ENCODE data around the gene MED22. TPM values are rescaled to one million over a fixed set of nuclear protein-coding genes. Genes with fewer than 3 reads are reported as not detected.

MED22 gene
- total RNA-seq, 1 donor from 2014 or later = 36.4 TPM

DNA sequence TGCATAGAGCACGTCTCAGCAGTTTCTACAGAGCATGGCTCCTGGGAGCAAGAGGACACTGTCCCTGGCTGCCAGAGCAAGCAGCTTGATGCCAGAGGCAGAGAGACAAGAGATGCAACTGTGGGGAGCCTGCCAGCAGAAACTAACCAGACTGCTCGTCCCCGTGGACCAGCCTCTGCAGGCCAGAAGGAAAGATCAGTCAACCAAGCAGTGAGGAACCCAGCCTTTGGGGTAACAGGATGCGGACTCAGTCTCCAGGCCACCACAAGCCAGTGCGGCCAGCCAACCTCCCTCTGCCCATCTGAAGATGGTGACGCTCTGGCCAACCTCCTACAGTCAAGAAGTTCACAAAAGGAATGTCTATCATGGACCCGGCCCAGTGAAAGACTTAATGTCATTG is 24.2 kb upstream of the MED22 start:
- Mint-ChIP-seq H3K36me3 (ENCODE audit: low read depth) (peaks cover 76% of the 10 kb centered on the region), H3K4me3 (ENCODE audit: low read depth) (peak overlapping the region; percentile 81), H3K4me1 (ENCODE audit: low read depth) (peaks cover 50% of the 10 kb centered on the region), H3K27ac (peak overlapping the region; percentile 97), H3K9me3 (no peaks in the 10 kb centered on the region), H3K27me3 (ENCODE audit: low read depth) (no peaks in the 10 kb centered on the region)
- intact Hi-C loops (cut with micrococcal nuclease) = loop anchor here (5.0 to 10.0 kb wide), 3 partner anchors 105 to 337 kb away; partner anchors contain the start of genes GTF3C5 and SLC2A6
- no peak for DNase-seq (ENCODE audit: low spot score)

- no peaks in the 10 kb centered on the region for H3K9me3 Mint-ChIP-seq
- peaks cover 83% of the 10 kb centered on the region for H3K36me3 Mint-ChIP-seq (ENCODE audit: low read depth)
- H3K27me3 Mint-ChIP-seq (ENCODE audit: low read depth) = no peaks in the 10 kb centered on the region
- H3K4me3 Mint-ChIP-seq (ENCODE audit: low read depth) = peak overlapping the region; percentile 81
- peaks cover 53% of the 10 kb centered on the region for H3K4me1 Mint-ChIP-seq (ENCODE audit: low read depth)
- peak; percentile 66 for DNase-seq (ENCODE audit: low spot score)
- peak overlapping the region; percentile 97 for H3K27ac Mint-ChIP-seq
- intact Hi-C loops (cut with micrococcal nuclease) = loop anchor here (1.0 to 10.0 kb wide), 7 partner anchors 15 to 336 kb away; partner anchors contain the start of genes GTF3C5, MED22, REXO4 and RPL7A
These were observed 23.4 kb upstream of the MED22 start for GRCh38 chr9:133371261-133371711.

GRCh38 chr9:133370685-133371084 is 22.8 kb upstream of the MED22 start:
- Mint-ChIP-seq H3K27me3 (ENCODE audit: low read depth) (no peaks in the 10 kb centered on the region), H3K4me1 (ENCODE audit: low read depth) (peaks cover 56% of the 10 kb centered on the region), H3K9me3 (no peaks in the 10 kb centered on the region), H3K27ac (peak overlapping the region; percentile 97), H3K36me3 (ENCODE audit: low read depth) (peaks cover 89% of the 10 kb centered on the region), H3K4me3 (ENCODE audit: low read depth) (peak overlapping the region; percentile 81)
- DNase-seq (ENCODE audit: low spot score) = no peak
- intact Hi-C loops (cut with micrococcal nuclease) = loop anchor here (1.0 to 10.0 kb wide), 7 partner anchors 14 to 336 kb away; partner anchors contain the start of genes GTF3C5, MED22, REXO4 and RPL7A

- no peak for DNase-seq (ENCODE audit: low spot score)
- intact Hi-C loops (cut with micrococcal nuclease) = loop anchor here (2.0 to 10.0 kb wide), 4 partner anchors 49 to 335 kb away; partner anchors contain the start of genes GTF3C5, REXO4 and SLC2A6
- no peaks in the 10 kb centered on the region for H3K9me3 Mint-ChIP-seq
- peaks cover 94% of the 10 kb centered on the region for H3K36me3 Mint-ChIP-seq (ENCODE audit: low read depth)
- H3K4me3 Mint-ChIP-seq (ENCODE audit: low read depth) = peak overlapping the region; percentile 81
- H3K27me3 Mint-ChIP-seq (ENCODE audit: low read depth) = no peaks in the 10 kb centered on the region
- H3K27ac Mint-ChIP-seq = peak overlapping the region; percentile 97
- H3K4me1 Mint-ChIP-seq (ENCODE audit: low read depth) = peaks cover 56% of the 10 kb centered on the region
These were observed 22.0 kb upstream of the MED22 start for GRCh38 chr9:133369933-133370332.

DNA sequence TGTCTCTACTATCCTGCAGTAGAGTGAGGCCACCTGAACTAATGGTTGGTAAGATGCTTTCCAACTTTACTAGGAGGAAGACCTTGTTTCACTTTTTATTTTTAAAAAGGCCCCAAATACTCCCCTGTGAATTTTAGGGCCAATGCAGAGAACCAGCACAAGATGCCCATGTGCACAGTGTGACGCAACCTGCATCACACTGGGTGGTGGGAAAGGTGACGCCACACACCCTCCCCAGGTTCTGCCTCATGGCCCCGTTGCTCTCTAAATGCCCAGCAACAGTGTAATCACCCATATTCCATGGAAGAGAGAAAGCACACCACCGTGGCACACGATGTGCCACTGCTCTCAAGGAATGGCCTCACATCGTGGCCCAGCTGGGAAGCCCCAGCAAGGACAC is 21.5 kb upstream of the MED22 start:
- peaks cover 90% of the 10 kb centered on the region for H3K36me3 Mint-ChIP-seq (ENCODE audit: low read depth)
- H3K4me1 Mint-ChIP-seq (ENCODE audit: low read depth) = peaks cover 56% of the 10 kb centered on the region
- intact Hi-C loops (cut with micrococcal nuclease) = no loop called here

GRCh38 chr9:133368249-133368881 is 20.4 kb upstream of the MED22 start:
- no peaks in the 10 kb centered on the region for H3K27me3 Mint-ChIP-seq (ENCODE audit: low read depth)
- no peak for DNase-seq (ENCODE audit: low spot score)
- peaks cover 92% of the 10 kb centered on the region for H3K36me3 Mint-ChIP-seq (ENCODE audit: low read depth)
- H3K27ac Mint-ChIP-seq = peak overlapping the region; percentile 71
- H3K9me3 Mint-ChIP-seq = no peaks in the 10 kb centered on the region
- intact Hi-C loops (cut with micrococcal nuclease) = no loop called here
- peaks cover 55% of the 10 kb centered on the region for H3K4me1 Mint-ChIP-seq (ENCODE audit: low read depth)
- peak overlapping the region; percentile 66 for H3K4me3 Mint-ChIP-seq (ENCODE audit: low read depth)

More for the DNA sequence above, 21.5 kb upstream of the MED22 start:
- H3K9me3 Mint-ChIP-seq = no peaks in the 10 kb centered on the region
- DNase-seq (ENCODE audit: low spot score) = no peak
- H3K27me3 Mint-ChIP-seq (ENCODE audit: low read depth) = no peaks in the 10 kb centered on the region
- peak overlapping the region; percentile 97 for H3K27ac Mint-ChIP-seq
- H3K4me3 Mint-ChIP-seq (ENCODE audit: low read depth) = peak overlapping the region; percentile 81

DNA sequence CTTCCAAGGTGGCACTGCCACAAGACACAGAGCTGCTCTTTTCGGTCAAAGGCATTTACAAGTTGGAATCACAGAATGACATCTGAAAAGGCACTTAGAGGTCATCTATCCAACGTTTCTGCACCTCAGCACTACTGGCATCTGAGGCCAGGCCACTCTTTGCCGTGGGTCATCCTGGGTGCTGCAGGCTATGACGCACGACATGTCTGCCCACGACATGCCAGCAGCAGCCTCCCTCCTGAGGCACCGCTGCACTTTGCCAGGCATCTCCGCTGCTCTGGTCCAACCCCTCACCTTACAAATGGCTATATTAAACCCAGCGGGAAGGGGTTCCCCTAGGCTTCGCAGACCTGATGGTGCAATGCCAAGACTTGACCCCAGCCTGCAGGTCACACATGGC is 19.8 kb upstream of the MED22 start:
- intact Hi-C loops (cut with micrococcal nuclease) = no loop called here
- Mint-ChIP-seq H3K27me3 (ENCODE audit: low read depth) (no peaks in the 10 kb centered on the region), H3K9me3 (no peaks in the 10 kb centered on the region), H3K27ac (no peak overlapping the region), H3K4me1 (ENCODE audit: low read depth) (peaks cover 49% of the 10 kb centered on the region), H3K4me3 (ENCODE audit: low read depth) (no peak overlapping the region), H3K36me3 (ENCODE audit: low read depth) (peaks cover 92% of the 10 kb centered on the region)
- DNase-seq (ENCODE audit: low spot score) = no peak

GRCh38 chr9:133367221-133367620 is 19.3 kb upstream of the MED22 start:
- DNase-seq (ENCODE audit: low spot score) = no peak
- H3K4me1 Mint-ChIP-seq (ENCODE audit: low read depth) = peaks cover 44% of the 10 kb centered on the region
- intact Hi-C loops (cut with micrococcal nuclease) = no loop called here
- no peaks in the 10 kb centered on the region for H3K27me3 Mint-ChIP-seq (ENCODE audit: low read depth)
- no peak overlapping the region for H3K27ac Mint-ChIP-seq
- H3K36me3 Mint-ChIP-seq (ENCODE audit: low read depth) = peaks cover 90% of the 10 kb centered on the region
- no peak overlapping the region for H3K4me3 Mint-ChIP-seq (ENCODE audit: low read depth)
- no peaks in the 10 kb centered on the region for H3K9me3 Mint-ChIP-seq

DNA sequence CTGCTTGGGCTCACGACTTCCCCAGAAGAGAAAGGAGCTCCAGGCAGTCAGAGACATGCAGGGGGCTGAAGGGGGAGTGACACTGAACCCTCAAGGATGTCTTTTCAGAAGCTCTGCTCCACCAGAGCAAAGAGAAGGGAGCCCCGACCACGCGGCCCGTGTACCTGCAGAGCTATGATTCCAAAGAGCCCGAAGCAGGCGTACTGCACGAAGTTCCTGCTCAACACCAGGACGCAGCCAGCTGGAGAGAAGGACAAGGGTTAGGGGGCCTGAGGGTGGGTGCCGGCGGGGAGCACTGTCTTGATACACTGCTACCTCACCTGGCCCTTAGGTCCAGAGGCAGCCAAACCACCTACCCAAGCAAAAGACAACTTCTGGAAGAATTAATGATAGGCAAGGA is 18.5 kb upstream of the MED22 start:
- intact Hi-C loops (cut with micrococcal nuclease) = no loop called here
- Mint-ChIP-seq H3K36me3 (ENCODE audit: low read depth) (peaks cover 91% of the 10 kb centered on the region), H3K9me3 (no peaks in the 10 kb centered on the region), H3K4me3 (ENCODE audit: low read depth) (no peak overlapping the region), H3K27ac (no peak overlapping the region), H3K4me1 (ENCODE audit: low read depth) (peaks cover 42% of the 10 kb centered on the region), H3K27me3 (ENCODE audit: low read depth) (no peaks in the 10 kb centered on the region)
- no peak for DNase-seq (ENCODE audit: low spot score)

DNA sequence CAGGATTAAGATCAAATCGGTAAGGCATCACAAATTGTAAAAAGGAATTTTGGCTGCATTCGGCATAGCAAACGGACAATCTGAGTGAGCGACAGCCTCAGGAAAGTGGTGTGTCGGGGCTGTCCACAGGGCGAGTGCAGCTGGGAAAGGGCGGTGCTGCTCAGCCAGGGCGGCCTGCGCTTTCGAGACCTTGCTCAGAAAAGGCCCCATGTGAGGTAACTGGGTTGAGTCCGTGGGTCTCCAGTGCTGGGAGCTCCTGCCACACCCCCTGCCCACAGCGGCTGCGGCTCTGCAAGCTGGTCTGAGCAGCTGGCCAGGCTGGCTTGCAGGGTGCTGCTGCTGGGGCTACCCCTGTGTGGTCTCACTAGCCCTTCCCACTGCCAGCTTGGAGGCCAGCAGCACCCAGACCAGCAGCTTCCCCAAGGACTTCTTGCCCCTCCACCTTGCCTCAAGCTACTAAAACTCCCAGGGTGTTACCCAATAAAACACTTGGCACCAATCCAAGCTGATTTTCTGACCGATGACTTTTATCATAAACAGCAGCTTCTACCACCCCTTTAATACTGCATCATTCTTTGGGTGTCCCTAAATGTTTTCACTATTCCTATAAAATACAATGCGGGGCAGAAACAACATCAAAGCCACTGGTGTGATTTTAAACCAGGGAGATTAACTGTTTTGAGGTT is 14.6 kb upstream of the MED22 start:
- Mint-ChIP-seq H3K36me3 (ENCODE audit: low read depth) (peaks cover 80% of the 10 kb centered on the region), H3K27ac (no peak overlapping the region), H3K9me3 (no peaks in the 10 kb centered on the region), H3K4me1 (ENCODE audit: low read depth) (peaks cover 39% of the 10 kb centered on the region), H3K27me3 (ENCODE audit: low read depth) (no peaks in the 10 kb centered on the region), H3K4me3 (ENCODE audit: low read depth) (no peak overlapping the region)
- no peak for DNase-seq (ENCODE audit: low spot score)
- intact Hi-C loops (cut with micrococcal nuclease) = no loop called here

DNA sequence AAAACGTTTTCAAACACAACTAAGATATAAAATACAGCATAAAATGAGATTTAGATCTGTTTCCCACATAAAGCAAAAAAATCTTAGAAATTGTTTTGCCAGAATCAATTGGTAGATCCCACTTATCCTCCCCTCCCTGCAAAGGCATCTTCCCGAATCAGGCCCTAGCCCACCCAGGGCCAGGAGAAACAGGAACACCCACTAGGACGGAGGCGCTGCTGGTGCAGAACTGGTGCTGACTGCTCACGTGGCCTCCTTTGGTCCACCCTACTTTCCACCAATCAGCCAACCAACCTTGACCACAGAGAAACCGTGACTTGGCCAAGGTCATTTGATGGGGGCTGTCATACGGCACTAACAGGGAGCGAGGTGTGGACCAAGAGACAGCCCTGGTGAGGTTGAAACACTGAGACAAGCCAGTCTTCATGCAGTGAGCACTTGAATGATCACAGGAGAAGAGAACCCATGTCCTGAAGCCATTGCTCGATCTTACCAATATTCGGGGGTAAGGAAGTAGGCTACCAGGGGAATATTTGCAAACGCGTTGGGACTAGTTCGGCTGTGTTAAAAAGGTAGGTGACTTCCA is 13.7 kb upstream of the MED22 start:
- Mint-ChIP-seq H3K4me1 (ENCODE audit: low read depth) (peaks cover 40% of the 10 kb centered on the region), H3K36me3 (ENCODE audit: low read depth) (peaks cover 74% of the 10 kb centered on the region), H3K4me3 (ENCODE audit: low read depth) (no peak overlapping the region), H3K27ac (peak overlapping the region; percentile 78), H3K9me3 (no peaks in the 10 kb centered on the region), H3K27me3 (ENCODE audit: low read depth) (no peaks in the 10 kb centered on the region)
- DNase-seq (ENCODE audit: low spot score) = no peak
- intact Hi-C loops (cut with micrococcal nuclease) = no loop called here

DNA sequence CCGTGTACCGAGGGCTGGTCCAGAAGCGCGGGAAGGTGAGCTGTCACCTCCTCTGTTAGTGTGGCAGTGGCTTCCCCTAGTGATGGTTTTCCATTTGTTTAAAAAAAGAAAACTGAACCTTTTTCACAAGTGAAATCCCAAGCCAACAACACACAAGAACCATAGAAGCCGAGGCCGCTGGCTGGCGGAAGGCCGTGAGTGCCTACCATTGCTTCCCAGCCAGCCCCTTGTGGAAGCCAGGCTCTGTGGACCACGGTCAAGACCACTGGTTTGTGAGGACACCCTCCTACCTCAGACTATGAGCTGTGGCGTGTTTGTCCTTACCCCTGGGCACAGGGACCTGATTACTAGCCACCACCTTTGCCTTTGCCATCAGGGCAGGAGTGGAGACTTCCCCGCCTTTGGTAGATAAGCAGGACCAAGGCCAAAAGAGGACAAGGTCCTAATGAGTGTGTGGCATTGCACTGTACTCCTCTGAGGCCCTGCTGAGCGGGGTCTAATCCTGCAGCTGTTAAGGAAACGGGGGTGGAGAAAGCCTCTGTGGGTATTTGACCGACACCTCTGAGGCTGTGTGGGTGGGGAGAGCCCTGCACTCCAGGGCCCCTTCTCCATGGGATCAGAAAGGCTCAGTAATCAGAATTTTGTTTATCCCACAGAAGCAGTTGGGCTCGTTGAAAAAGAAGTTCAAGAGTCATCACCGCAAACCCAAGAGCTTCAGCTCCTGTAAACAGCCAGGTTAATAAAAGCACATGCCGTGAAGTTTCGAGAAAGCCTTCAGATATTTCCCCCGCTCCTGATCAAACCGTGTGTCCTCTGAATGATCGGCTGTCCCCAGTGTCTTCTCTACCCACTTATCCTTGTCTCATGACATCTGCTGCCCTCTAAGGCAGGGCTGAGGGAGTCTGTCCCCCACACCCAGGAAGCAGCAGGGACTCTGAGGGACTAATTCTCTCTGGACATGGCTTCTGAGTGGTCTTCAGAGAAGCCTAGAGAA is 12.8 kb upstream of the MED22 start:
- Mint-ChIP-seq H3K36me3 (ENCODE audit: low read depth) (peaks cover 65% of the 10 kb centered on the region), H3K4me1 (ENCODE audit: low read depth) (peaks cover 37% of the 10 kb centered on the region), H3K27ac (peak overlapping the region; percentile 78), H3K4me3 (ENCODE audit: low read depth) (no peak overlapping the region), H3K27me3 (ENCODE audit: low read depth) (no peaks in the 10 kb centered on the region), H3K9me3 (no peaks in the 10 kb centered on the region)
- intact Hi-C loops (cut with micrococcal nuclease) = no loop called here
- no peak for DNase-seq (ENCODE audit: low spot score)
